Esophagus (tissue), 2 donors: ENCODE data around the gene HTR4. TPM values are rescaled to one million over a fixed set of nuclear protein-coding genes. Genes with fewer than 3 reads are reported as not detected.

Experiments used
- H3K27ac ChIP-seq, 2 donors: one replicate each; pipeline ENCODE4 v1.5.1; 2013; ENCODE audit warnings: low read depth in 2 of 2, mild to moderate bottlenecking in 2 of 2, inconsistent platforms in 1 of 2, low read length in 1 of 2, moderate library complexity in 1 of 2
- H3K27me3 ChIP-seq, 2 donors: one replicate each; pipeline ENCODE4 v1.6.1; 2013; ENCODE audit warnings: low read length in 2 of 2, control low read depth in 1 of 2, mild to moderate bottlenecking in 1 of 2; ENCODE audit not compliant: insufficient read depth in 2 of 2, control insufficient read depth in 1 of 2
- H3K36me3 ChIP-seq, 2 donors: one replicate each; pipeline ENCODE4 v1.6.1; 2013; ENCODE audit warnings: low read length in 1 of 2; ENCODE audit not compliant: control insufficient read depth in 2 of 2, insufficient read depth in 2 of 2
- H3K4me1 ChIP-seq, 2 donors: one replicate each; pipeline ENCODE4 v1.6.1; 2013; ENCODE audit warnings: low read length in 1 of 2; ENCODE audit not compliant: control insufficient read depth in 2 of 2, insufficient read depth in 2 of 2
- H3K4me3 ChIP-seq, 2 donors: one replicate each; pipeline ENCODE4 v1.5.1; 2013; ENCODE audit warnings: low read length in 2 of 2, mild to moderate bottlenecking in 2 of 2, low read depth in 1 of 2, moderate library complexity in 1 of 2
- H3K9me3 ChIP-seq, 2 donors: one replicate each; pipeline ENCODE4 v1.6.1; 2013; ENCODE audit warnings: mild to moderate bottlenecking in 2 of 2, low read depth in 1 of 2, low read length in 1 of 2, moderate library complexity in 1 of 2; ENCODE audit not compliant: control insufficient read depth in 2 of 2, insufficient read depth in 1 of 2
- WGBS, 2 donors: extraction: QIAGEN DNeasy Blood & Tissue Kit; methylation state at CpG; one replicate each; pipeline ENCODE4 v1.1.7; 2013; 5-methylcytosine and 5-hydroxymethylcytosine counted together
- polyA plus RNA-seq, 2 donors: library from polyadenylated mRNA; stranded (reverse); fragments of 200-250 nt; gene quantifications; one replicate each; pipeline ENCODE4 v1.2.3, GENCODE V29; 2013
- donor health status: healthy with polysubstance abuse.
- donor health status: Bipolar disorder and iron deficiency.

HTR4 gene
- polyA plus RNA-seq, 2 donors: 0.02 to 0.20 TPM

- no peaks in the 10 kb centered on the region for H3K4me1 ChIP-seq
- no peaks in the 10 kb centered on the region for H3K27me3 ChIP-seq
- H3K9me3 ChIP-seq: no peaks in the 10 kb centered on the region
- H3K27ac ChIP-seq: no peak overlapping the region
- no peak overlapping the region for H3K4me3 ChIP-seq
- no peaks in the 10 kb centered on the region for H3K36me3 ChIP-seq
These were observed 70.2 kb downstream of the HTR4 start for GRCh38 chr5:148584103-148584502.

- no peak overlapping the region for H3K4me3 ChIP-seq
- 84 to 87% methylated on average over 2 of the region's 2 CpGs for WGBS, 2 donors
- H3K4me1 ChIP-seq: no peaks in the 10 kb centered on the region
- H3K27me3 ChIP-seq: no peaks in the 10 kb centered on the region
- no peaks in the 10 kb centered on the region for H3K9me3 ChIP-seq
- H3K27ac ChIP-seq: no peak overlapping the region
- no peaks in the 10 kb centered on the region for H3K36me3 ChIP-seq
These were observed 70.8 kb downstream of the HTR4 start for GRCh38 chr5:148583421-148583965.

- no peak overlapping the region for H3K4me3 ChIP-seq
- 57 to 60% methylated on average over 4 of the region's 4 CpGs for WGBS, 2 donors
- no peaks in the 10 kb centered on the region for H3K4me1 ChIP-seq
- H3K27ac ChIP-seq: no peak overlapping the region
- H3K9me3 ChIP-seq: no peaks in the 10 kb centered on the region
- no peaks in the 10 kb centered on the region for H3K36me3 ChIP-seq
- H3K27me3 ChIP-seq: no peaks in the 10 kb centered on the region
These were observed 80.2 kb downstream of the HTR4 start for GRCh38 chr5:148574167-148574566.

- no peaks in the 10 kb centered on the region for H3K9me3 ChIP-seq
- H3K36me3 ChIP-seq: no peaks in the 10 kb centered on the region
- H3K4me1 ChIP-seq: no peaks in the 10 kb centered on the region
- no peaks in the 10 kb centered on the region for H3K27me3 ChIP-seq
- H3K4me3 ChIP-seq: no peak overlapping the region
- 55 to 68% methylated on average over 1 of the region's 1 CpG for WGBS, 2 donors
- no peak overlapping the region for H3K27ac ChIP-seq
These were observed 81.0 kb downstream of the HTR4 start for GRCh38 chr5:148573374-148573773.

DNA sequence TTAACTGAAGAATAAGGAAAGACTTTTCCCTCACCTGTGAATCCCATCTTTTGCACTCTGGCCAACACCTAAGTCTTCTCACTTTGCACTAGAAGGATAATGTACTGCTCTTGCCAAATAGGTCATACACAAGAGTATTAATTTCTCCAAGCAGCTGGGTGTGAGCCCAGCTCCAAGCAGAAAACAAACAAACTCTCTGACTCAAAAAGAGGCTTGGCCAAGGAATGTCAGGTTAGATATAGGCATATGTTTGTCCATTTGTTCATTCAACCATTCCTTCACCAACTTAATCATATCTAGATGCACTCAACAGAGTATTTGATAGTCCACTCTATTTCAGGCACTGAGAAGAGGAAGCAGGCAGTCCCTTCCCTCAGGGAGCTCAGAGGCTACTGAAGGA, 84.4 kb downstream of the HTR4 start:
- Histone ChIP-seq H3K27me3 (no peaks in the 10 kb centered on the region), H3K4me3 (no peak overlapping the region), H3K9me3 (no peaks in the 10 kb centered on the region), H3K4me1 (no peaks in the 10 kb centered on the region), H3K27ac (no peak overlapping the region), H3K36me3 (no peaks in the 10 kb centered on the region)

DNA sequence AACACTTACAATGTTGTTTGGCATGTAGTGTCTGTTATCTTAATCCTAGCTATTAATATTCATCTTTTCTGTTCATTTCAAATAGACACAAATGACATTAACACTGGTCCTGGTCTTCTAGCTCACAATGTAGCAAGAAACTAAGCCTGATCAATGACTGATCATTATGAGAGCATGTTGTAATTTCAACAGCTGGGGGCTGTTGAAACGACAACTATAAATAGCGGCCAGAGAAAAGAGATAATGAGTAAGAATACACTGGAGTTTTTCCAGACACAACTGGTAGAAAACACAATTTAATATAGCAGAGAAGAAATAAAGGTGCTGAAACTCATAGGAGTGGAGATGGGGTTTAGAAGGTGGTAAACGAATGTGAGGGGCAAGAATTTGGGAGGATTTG, 89.2 kb downstream of the HTR4 start:
- no peaks in the 10 kb centered on the region for H3K9me3 ChIP-seq
- WGBS, 2 donors: 67 to 69% methylated on average over 3 of the region's 3 CpGs
- no peaks in the 10 kb centered on the region for H3K4me1 ChIP-seq
- H3K27ac ChIP-seq: no peak overlapping the region
- H3K4me3 ChIP-seq: no peak overlapping the region
- no peaks in the 10 kb centered on the region for H3K36me3 ChIP-seq
- no peaks in the 10 kb centered on the region for H3K27me3 ChIP-seq

DNA sequence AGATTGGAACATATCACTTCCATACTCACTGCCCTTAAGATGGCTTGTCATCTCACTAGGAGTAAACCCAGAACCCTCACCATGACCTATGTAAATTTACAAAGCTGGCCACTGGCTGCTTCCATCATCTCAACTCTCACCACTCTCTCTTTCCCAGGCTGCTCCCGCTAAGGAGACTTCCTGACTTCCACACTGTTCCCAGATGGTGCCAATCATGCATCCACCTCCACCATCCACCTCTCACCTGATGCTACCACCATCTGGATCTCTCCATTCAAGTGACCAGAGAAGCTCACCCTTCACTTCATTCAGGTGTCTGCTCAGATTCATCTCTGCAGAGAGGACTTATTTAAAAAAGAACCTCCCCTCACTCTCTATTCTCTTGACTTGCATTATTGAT, 91.3 kb downstream of the HTR4 start:
- 83 to 88% methylated on average over 1 of the region's 1 CpG for WGBS, 2 donors
- H3K4me1 ChIP-seq: no peaks in the 10 kb centered on the region
- H3K36me3 ChIP-seq: no peaks in the 10 kb centered on the region
- no peak overlapping the region for H3K4me3 ChIP-seq
- no peaks in the 10 kb centered on the region for H3K27me3 ChIP-seq
- no peaks in the 10 kb centered on the region for H3K9me3 ChIP-seq
- H3K27ac ChIP-seq: no peak overlapping the region

DNA sequence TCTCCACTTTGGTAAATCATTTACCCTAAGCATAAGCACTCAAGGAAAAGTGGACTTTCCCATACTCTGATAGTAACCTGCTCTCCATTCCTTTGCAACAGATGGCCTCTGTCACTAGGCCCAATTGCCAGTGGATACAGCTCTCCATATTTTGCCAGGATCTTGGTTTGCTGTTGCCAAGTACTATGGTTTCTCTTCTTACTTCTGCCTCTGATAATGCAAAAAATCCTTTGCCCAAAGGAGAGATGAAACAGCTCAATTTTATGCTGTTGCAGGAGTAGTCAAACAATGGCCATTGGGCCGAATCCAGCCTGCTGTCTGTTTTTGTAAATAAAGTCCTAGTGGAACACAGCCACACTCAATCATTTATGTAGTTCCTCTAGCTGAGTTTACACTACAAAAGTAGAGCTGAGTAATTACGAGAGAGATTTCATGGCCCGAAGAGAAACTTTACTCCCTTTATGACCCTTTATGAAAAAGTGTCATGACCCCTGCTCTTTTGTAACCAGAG, 92.5 kb downstream of the HTR4 start:
- Histone ChIP-seq H3K4me1 (no peaks in the 10 kb centered on the region), H3K27me3 (no peaks in the 10 kb centered on the region), H3K9me3 (no peaks in the 10 kb centered on the region), H3K36me3 (no peaks in the 10 kb centered on the region), H3K27ac (no peak overlapping the region), H3K4me3 (no peak overlapping the region)
- WGBS, 2 donors: 26 to 37% methylated on average over 3 of the region's 3 CpGs

DNA sequence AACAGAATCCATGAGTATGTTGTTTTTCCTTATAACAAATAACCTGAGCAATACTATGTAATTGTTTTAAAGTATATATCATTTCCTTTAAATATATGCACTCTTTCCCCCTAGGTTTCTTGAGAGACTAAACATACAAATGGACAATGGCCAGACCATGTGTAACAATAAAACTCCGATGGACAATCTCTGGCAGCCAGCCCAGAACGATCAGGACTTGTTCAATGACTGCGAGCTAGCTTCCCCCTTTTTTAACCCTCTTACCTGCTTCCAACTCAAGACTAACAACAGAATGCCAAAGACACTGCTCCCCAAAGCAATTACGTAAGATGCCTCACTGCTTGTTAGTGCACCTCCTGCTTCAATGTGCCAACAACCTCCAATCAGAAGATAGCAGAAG, 94.9 kb downstream of the HTR4 start:
- Histone ChIP-seq H3K9me3 (no peaks in the 10 kb centered on the region), H3K27ac (no peak overlapping the region)
- 43 to 46% methylated on average over 4 of the region's 4 CpGs for WGBS, 2 donors

GRCh38 chr5:148558892-148559291, 95.4 kb downstream of the HTR4 start:
- no peaks in the 10 kb centered on the region for H3K9me3 ChIP-seq
- H3K4me1 ChIP-seq: no peaks in the 10 kb centered on the region
- no peaks in the 10 kb centered on the region for H3K36me3 ChIP-seq
- H3K27ac ChIP-seq: no peak overlapping the region
- H3K27me3 ChIP-seq: no peaks in the 10 kb centered on the region
- no peak overlapping the region for H3K4me3 ChIP-seq
- WGBS, 2 donors: 76 to 78% methylated on average over 2 of the region's 2 CpGs

More for the DNA sequence above, 94.9 kb downstream of the HTR4 start:
- H3K4me3 ChIP-seq: no peak overlapping the region
- no peaks in the 10 kb centered on the region for H3K27me3 ChIP-seq
- H3K36me3 ChIP-seq: no peaks in the 10 kb centered on the region
- H3K4me1 ChIP-seq: no peaks in the 10 kb centered on the region
